Activated naive CD4-positive, alpha-beta T cell treated with anti-CD3 and anti-CD28 coated beads, Interleukin-2, amount 10 ng/mL, durations not matched to agents 7 days and 5 days (primary cell): Measurements from ENCODE around the gene TMCC1.
"Not testable (repeated sequence)": the region's sequence is repeated elsewhere in the genome, so short reads cannot be mapped to it uniquely, and the experiment has no call there.

ENCODE experiments used
- CTCF ChIA-PET: fragments of 350-600 bp; sonication (Branson Sonifier 250); formaldehyde crosslinking; loops from one replicate; lab custom pipeline; 2021; ENCODE audit warnings: antibody characterized with exemption; lab: Charles Lee
- DNase-seq: peaks from one replicate; pipeline ENCODE4 v3.0.0-alpha.2; 2020
- H3K27ac Mint-ChIP-seq: one replicate; pipeline ENCODE4 v1.8.0; 2021; ENCODE audit warnings: mild to moderate bottlenecking, moderate library complexity, mixed read lengths
- H3K27me3 Mint-ChIP-seq: one replicate; pipeline ENCODE4 v1.8.0; 2021; ENCODE audit warnings: mild to moderate bottlenecking, mixed read lengths
- H3K36me3 Mint-ChIP-seq: one replicate; pipeline ENCODE4 v1.8.0; 2021; ENCODE audit warnings: mixed read lengths
- H3K4me1 Mint-ChIP-seq: one replicate; pipeline ENCODE4 v1.8.0; 2021; ENCODE audit warnings: mixed read lengths
- H3K4me3 Mint-ChIP-seq: one replicate; pipeline ENCODE4 v1.8.0; 2021; ENCODE audit warnings: mild to moderate bottlenecking, moderate library complexity, mixed read lengths
- H3K9me3 Mint-ChIP-seq: one replicate; pipeline ENCODE4 v1.8.0; 2021; ENCODE audit warnings: mixed read lengths

The TMCC1 gene

GRCh38 chr3:129697229-129697969, 196.1 kb downstream of the TMCC1 start:
- H3K9me3 Mint-ChIP-seq, result peaks cover 9% of the 10 kb centered on the region
- no peaks in the 10 kb centered on the region for H3K4me1 Mint-ChIP-seq
- no peak overlapping the region for H3K4me3 Mint-ChIP-seq
- CTCF ChIA-PET, result interaction anchor here (0.5 kb wide), 1 partner anchor 37 kb away, joined by 3 read pairs; no protein-coding TSS in a partner anchor
- no peak overlapping the region for H3K27ac Mint-ChIP-seq
- no peak for DNase-seq
- H3K36me3 Mint-ChIP-seq, result peaks cover 4% of the 10 kb centered on the region
- H3K27me3 Mint-ChIP-seq, result no peaks in the 10 kb centered on the region

- H3K27ac Mint-ChIP-seq, H3K36me3 Mint-ChIP-seq, H3K4me3 Mint-ChIP-seq, DNase-seq, H3K27me3 Mint-ChIP-seq, H3K9me3 Mint-ChIP-seq, H3K4me1 Mint-ChIP-seq, CTCF ChIA-PET: not testable (repeated sequence)
Observed at GRCh38 chr3:129696430-129696829, 197.1 kb downstream of the TMCC1 start.

- Mint-ChIP-seq H3K27ac (no peak overlapping the region), H3K4me3 (no peak overlapping the region), H3K36me3 (peaks cover 4% of the 10 kb centered on the region), H3K4me1 (no peaks in the 10 kb centered on the region), H3K9me3 (peaks cover 9% of the 10 kb centered on the region), H3K27me3 (no peaks in the 10 kb centered on the region)
- CTCF ChIA-PET, result no interaction called here
- DNase-seq, result no peak
Observed at GRCh38 chr3:129695230-129695629, 198.3 kb downstream of the TMCC1 start.

- CTCF ChIA-PET, result no interaction called here
- Mint-ChIP-seq H3K27ac (no peak overlapping the region), H3K4me1 (no peaks in the 10 kb centered on the region), H3K4me3 (no peak overlapping the region), H3K36me3 (peaks cover 4% of the 10 kb centered on the region), H3K27me3 (no peaks in the 10 kb centered on the region), H3K9me3 (peaks cover 9% of the 10 kb centered on the region)
- DNase-seq, result no peak
Observed at GRCh38 chr3:129694228-129694627, 199.3 kb downstream of the TMCC1 start.

GRCh38 chr3:129692743-129693142, 200.8 kb downstream of the TMCC1 start:
- Mint-ChIP-seq H3K36me3 (peaks cover 2% of the 10 kb centered on the region), H3K4me3 (no peak overlapping the region), H3K9me3 (peaks cover 5% of the 10 kb centered on the region), H3K27ac (no peak overlapping the region), H3K27me3 (no peaks in the 10 kb centered on the region), H3K4me1 (no peaks in the 10 kb centered on the region)
- DNase-seq, result no peak
- CTCF ChIA-PET, result no interaction called here

GRCh38 chr3:129690963-129691362, 202.5 kb downstream of the TMCC1 start:
- DNase-seq, result no peak
- Mint-ChIP-seq H3K4me3 (no peak overlapping the region), H3K27ac (no peak overlapping the region), H3K9me3 (peaks cover 2% of the 10 kb centered on the region), H3K27me3 (no peaks in the 10 kb centered on the region), H3K36me3 (peaks cover 2% of the 10 kb centered on the region), H3K4me1 (no peaks in the 10 kb centered on the region)
- CTCF ChIA-PET, result no interaction called here

- CTCF ChIA-PET, result no interaction called here
- DNase-seq, result peak; percentile 35
- Mint-ChIP-seq H3K9me3 (peaks cover 2% of the 10 kb centered on the region), H3K27me3 (no peaks in the 10 kb centered on the region), H3K36me3 (peaks cover 2% of the 10 kb centered on the region), H3K27ac (no peak overlapping the region), H3K4me3 (no peak overlapping the region), H3K4me1 (no peaks in the 10 kb centered on the region)
Observed at GRCh38 chr3:129690406-129690805, 203.1 kb downstream of the TMCC1 start.

GRCh38 chr3:129689036-129689435, 204.5 kb downstream of the TMCC1 start:
- H3K4me1 Mint-ChIP-seq, result no peaks in the 10 kb centered on the region
- H3K27me3 Mint-ChIP-seq, result no peaks in the 10 kb centered on the region
- no peak for DNase-seq
- H3K4me3 Mint-ChIP-seq, result no peak overlapping the region
- no peaks in the 10 kb centered on the region for H3K36me3 Mint-ChIP-seq
- H3K27ac Mint-ChIP-seq, result no peak overlapping the region
- no peaks in the 10 kb centered on the region for H3K9me3 Mint-ChIP-seq
- CTCF ChIA-PET, result no interaction called here

GRCh38 chr3:129688271-129688895, 205.1 kb downstream of the TMCC1 start:
- DNase-seq, result no peak
- CTCF ChIA-PET, result interaction anchor here (0.6 kb wide), 1 partner anchor 289 kb away, joined by 3 read pairs; no protein-coding TSS in a partner anchor
- Mint-ChIP-seq H3K9me3 (no peaks in the 10 kb centered on the region), H3K36me3 (no peaks in the 10 kb centered on the region), H3K27me3 (no peaks in the 10 kb centered on the region), H3K4me3 (no peak overlapping the region), H3K27ac (no peak overlapping the region), H3K4me1 (no peaks in the 10 kb centered on the region)

GRCh38 chr3:129687586-129688125, 205.9 kb downstream of the TMCC1 start:
- Mint-ChIP-seq H3K4me3 (no peak overlapping the region), H3K4me1 (no peaks in the 10 kb centered on the region), H3K9me3 (no peaks in the 10 kb centered on the region), H3K27ac (no peak overlapping the region), H3K36me3 (no peaks in the 10 kb centered on the region), H3K27me3 (no peaks in the 10 kb centered on the region)
- CTCF ChIA-PET, result interaction anchor here (0.6 kb wide), 1 partner anchor 288 kb away, joined by 3 read pairs; no protein-coding TSS in a partner anchor
- DNase-seq, result no peak

GRCh38 chr3:129686941-129687340, 206.6 kb downstream of the TMCC1 start:
- H3K4me3 Mint-ChIP-seq, result no peak overlapping the region
- H3K9me3 Mint-ChIP-seq, result no peaks in the 10 kb centered on the region
- H3K27ac Mint-ChIP-seq, result no peak overlapping the region
- DNase-seq, result no peak
- no peaks in the 10 kb centered on the region for H3K36me3 Mint-ChIP-seq
- H3K27me3 Mint-ChIP-seq, result no peaks in the 10 kb centered on the region
- H3K4me1 Mint-ChIP-seq, result no peaks in the 10 kb centered on the region
- CTCF ChIA-PET, result no interaction called here

GRCh38 chr3:129684270-129684669, 209.2 kb downstream of the TMCC1 start:
- Mint-ChIP-seq H3K9me3 (no peaks in the 10 kb centered on the region), H3K36me3 (no peaks in the 10 kb centered on the region), H3K27me3 (no peaks in the 10 kb centered on the region), H3K4me3 (no peak overlapping the region), H3K4me1 (no peaks in the 10 kb centered on the region), H3K27ac (no peak overlapping the region)
- CTCF ChIA-PET, result no interaction called here
- DNase-seq, result no peak

GRCh38 chr3:129683201-129683600, 210.3 kb downstream of the TMCC1 start:
- H3K4me3 Mint-ChIP-seq, result no peak overlapping the region
- H3K27ac Mint-ChIP-seq, result no peak overlapping the region
- CTCF ChIA-PET, result interaction anchor here (0.6 kb wide), 1 partner anchor 143 kb away, joined by 4 read pairs; no protein-coding TSS in a partner anchor
- no peak for DNase-seq
- H3K36me3 Mint-ChIP-seq, result no peaks in the 10 kb centered on the region
- H3K9me3 Mint-ChIP-seq, result no peaks in the 10 kb centered on the region
- no peaks in the 10 kb centered on the region for H3K27me3 Mint-ChIP-seq
- no peaks in the 10 kb centered on the region for H3K4me1 Mint-ChIP-seq

GRCh38 chr3:129676985-129677384, 216.5 kb downstream of the TMCC1 start:
- Mint-ChIP-seq H3K4me3 (no peak overlapping the region), H3K27ac (no peak overlapping the region), H3K9me3 (no peaks in the 10 kb centered on the region), H3K36me3 (no peaks in the 10 kb centered on the region), H3K4me1 (no peaks in the 10 kb centered on the region), H3K27me3 (no peaks in the 10 kb centered on the region)
- no peak for DNase-seq
- CTCF ChIA-PET, result no interaction called here

GRCh38 chr3:129674798-129675123, 218.8 kb downstream of the TMCC1 start:
- H3K4me3 Mint-ChIP-seq, DNase-seq, H3K9me3 Mint-ChIP-seq, H3K27ac Mint-ChIP-seq, H3K27me3 Mint-ChIP-seq, CTCF ChIA-PET, H3K4me1 Mint-ChIP-seq, H3K36me3 Mint-ChIP-seq: not testable (repeated sequence)
